Stimulated activated CD4-positive, alpha-beta T cell treated with anti-CD3 and anti-CD28 coated beads, Interleukin-4, amount 100 ng/mL, for 24 hours (primary cell): Measurements from ENCODE around the gene CRADD.
"Not testable (repeated sequence)": the region's sequence is repeated elsewhere in the genome, so short reads cannot be mapped to it uniquely, and the experiment has no call there.

Experiments
- DNase-seq: peaks from one replicate; pipeline ENCODE4 v3.0.0-alpha.2; 2020

CRADD gene

GRCh38 chr12:93740751-93741150 lies 63.6 kb downstream of the CRADD start:
- no peak for DNase-seq

GRCh38 chr12:93741659-93742109 lies 64.5 kb downstream of the CRADD start:
- DNase-seq = peak; percentile 14

- peak; percentile 49 for DNase-seq
These were observed 65.1 kb downstream of the CRADD start for GRCh38 chr12:93742110-93742934.

GRCh38 chr12:93743229-93743998 lies 66.2 kb downstream of the CRADD start:
- no peak for DNase-seq

- DNase-seq = no peak
These were observed 67.0 kb downstream of the CRADD start for GRCh38 chr12:93743999-93744689.

GRCh38 chr12:93745286-93745685 lies 68.1 kb downstream of the CRADD start:
- no peak for DNase-seq

GRCh38 chr12:93746572-93747168 lies 69.5 kb downstream of the CRADD start:
- DNase-seq = no peak

GRCh38 chr12:93748672-93749383 lies 71.7 kb downstream of the CRADD start:
- DNase-seq = no peak

- DNase-seq = no peak
These were observed 72.3 kb downstream of the CRADD start for GRCh38 chr12:93749515-93749914.

- DNase-seq = no peak
These were observed 72.9 kb downstream of the CRADD start for GRCh38 chr12:93750056-93750455.

- DNase-seq = no peak
These were observed 74.9 kb downstream of the CRADD start for GRCh38 chr12:93751864-93752610.

- no peak for DNase-seq
These were observed 76.1 kb downstream of the CRADD start for GRCh38 chr12:93753285-93753684.

GRCh38 chr12:93753838-93754429 lies 76.8 kb downstream of the CRADD start:
- no peak for DNase-seq

GRCh38 chr12:93754859-93755258 lies 77.7 kb downstream of the CRADD start:
- not testable (repeated sequence) for DNase-seq

- DNase-seq = no peak
These were observed 79.1 kb downstream of the CRADD start for GRCh38 chr12:93756288-93756687.

- DNase-seq = no peak
These were observed 80.9 kb downstream of the CRADD start for GRCh38 chr12:93757792-93758694.

GRCh38 chr12:93758801-93759373 lies 81.7 kb downstream of the CRADD start:
- no peak for DNase-seq

- DNase-seq = no peak
These were observed 82.4 kb downstream of the CRADD start for GRCh38 chr12:93759512-93760081.

- no peak for DNase-seq
These were observed 83.2 kb downstream of the CRADD start for GRCh38 chr12:93760275-93760875.
